KMS-11 (cell line): ENCODE measurements around the gene TFCP2L1.

ENCODE experiments used
- H2AFZ ChIP-seq: fragments of 200-600 bp; sonication (generic); 2 replicates; pipeline ENCODE4 v1.6.1; 2016; ENCODE audit warnings: antibody characterized with exemption, mixed run types, low read depth
- H3K27ac ChIP-seq: fragments of 200-600 bp; sonication (generic); 2 replicates; pipeline ENCODE4 v1.6.1; 2016; ENCODE audit warnings: mild to moderate bottlenecking, mixed run types
- H3K27me3 ChIP-seq: fragments of 200-600 bp; sonication (generic); 2 replicates; pipeline ENCODE4 v1.6.1; 2017; ENCODE audit warnings: mild to moderate bottlenecking, low read depth, mixed run types, moderate library complexity; ENCODE audit not compliant: insufficient read depth
- H3K36me3 ChIP-seq: fragments of 200-600 bp; sonication (generic); 2 replicates; pipeline ENCODE4 v1.6.1; 2017; ENCODE audit warnings: mild to moderate bottlenecking, mixed run types; ENCODE audit not compliant: insufficient read depth
- H3K4me1 ChIP-seq: fragments of 200-600 bp; sonication (generic); 2 replicates; pipeline ENCODE4 v1.6.1; 2016; ENCODE audit warnings: mild to moderate bottlenecking, low read depth, mixed run types; ENCODE audit not compliant: poor library complexity, severe bottlenecking
- H3K4me2 ChIP-seq: fragments of 200-600 bp; sonication (generic); 2 replicates; pipeline ENCODE4 v1.7.0; 2016; ENCODE audit warnings: mild to moderate bottlenecking, mixed run types
- H3K4me3 ChIP-seq: fragments of 200-600 bp; sonication (generic); IDR thresholded peaks from 2 replicates; pipeline ENCODE4 v1.6.1; 2017; ENCODE audit warnings: low read depth, low read length, mixed read lengths; ENCODE audit not compliant: insufficient read depth
- H3K79me2 ChIP-seq: fragments of 200-600 bp; sonication (generic); 2 replicates; pipeline ENCODE4 v1.6.1; 2016; ENCODE audit warnings: low read depth, mixed run types; ENCODE audit not compliant: insufficient read depth
- H3K9ac ChIP-seq: fragments of 200-600 bp; sonication (generic); 2 replicates; pipeline ENCODE4 v1.6.1; 2016; ENCODE audit warnings: mild to moderate bottlenecking, mixed run types
- H4K20me1 ChIP-seq: fragments of 200-600 bp; sonication (generic); 2 replicates; pipeline ENCODE4 v1.6.1; 2016; ENCODE audit warnings: mild to moderate bottlenecking, mixed run types; ENCODE audit not compliant: insufficient read depth
- CTCF ChIP-seq: fragments of 200-600 bp; sonication (generic); conservative IDR thresholded peaks from 2 replicates; pipeline ENCODE4 v1.6.1; 2017; ENCODE audit warnings: low read depth, mild to moderate bottlenecking, antibody characterized with exemption, low read length, moderate library complexity, mixed read lengths

The TFCP2L1 gene

GRCh38 chr2:121214296-121214695 lies 70.7 kb downstream of the TFCP2L1 start:
- H3K27me3 ChIP-seq: no peaks in the 10 kb centered on the region
- no peak overlapping the region for H3K4me3 ChIP-seq
- no peak overlapping the region for H3K27ac ChIP-seq
- no peaks in the 10 kb centered on the region for H3K36me3 ChIP-seq
- H4K20me1 ChIP-seq: no peaks in the 10 kb centered on the region
- no peak overlapping the region for H2AFZ ChIP-seq
- H3K4me1 ChIP-seq: no peaks in the 10 kb centered on the region
- no peak overlapping the region for H3K4me2 ChIP-seq
- no peak for TF ChIP-seq CTCF
- no peaks in the 10 kb centered on the region for H3K79me2 ChIP-seq
- no peak overlapping the region for H3K9ac ChIP-seq

GRCh38 chr2:121213386-121213785 lies 71.6 kb downstream of the TFCP2L1 start:
- no peaks in the 10 kb centered on the region for H4K20me1 ChIP-seq
- H3K27ac ChIP-seq: no peak overlapping the region
- H3K4me3 ChIP-seq: no peak overlapping the region
- H3K4me2 ChIP-seq: no peak overlapping the region
- no peaks in the 10 kb centered on the region for H3K27me3 ChIP-seq
- H3K36me3 ChIP-seq: no peaks in the 10 kb centered on the region
- H2AFZ ChIP-seq: no peak overlapping the region
- no peaks in the 10 kb centered on the region for H3K79me2 ChIP-seq
- TF ChIP-seq CTCF: no peak
- no peaks in the 10 kb centered on the region for H3K4me1 ChIP-seq
- H3K9ac ChIP-seq: no peak overlapping the region

- Histone ChIP-seq H4K20me1 (no peaks in the 10 kb centered on the region), H3K36me3 (no peaks in the 10 kb centered on the region), H3K27me3 (no peaks in the 10 kb centered on the region), H3K9ac (no peak overlapping the region), H3K4me1 (no peaks in the 10 kb centered on the region), H3K27ac (no peak overlapping the region), H3K4me2 (no peak overlapping the region), H3K79me2 (no peaks in the 10 kb centered on the region), H2AFZ (no peak overlapping the region), H3K4me3 (no peak overlapping the region)
- TF ChIP-seq CTCF: no peak
These were observed 72.2 kb downstream of the TFCP2L1 start for GRCh38 chr2:121212661-121213325.

- H3K4me1 ChIP-seq: no peaks in the 10 kb centered on the region
These were observed 73.3 kb downstream of the TFCP2L1 start for GRCh38 chr2:121211689-121212151.

More at GRCh38 chr2:121211689-121212151, 73.3 kb downstream of the TFCP2L1 start:
- H3K36me3 ChIP-seq: no peaks in the 10 kb centered on the region
- no peaks in the 10 kb centered on the region for H3K27me3 ChIP-seq
- H3K4me2 ChIP-seq: no peak overlapping the region
- H4K20me1 ChIP-seq: no peaks in the 10 kb centered on the region
- TF ChIP-seq CTCF: no peak
- no peak overlapping the region for H2AFZ ChIP-seq
- no peak overlapping the region for H3K9ac ChIP-seq
- H3K79me2 ChIP-seq: no peaks in the 10 kb centered on the region
- H3K4me3 ChIP-seq: no peak overlapping the region
- no peak overlapping the region for H3K27ac ChIP-seq
